ENCODE measurements around the gene INHBA. TPM values are rescaled to one million over a fixed set of nuclear protein-coding genes. Genes with fewer than 3 reads are reported as not detected.
A peak's percentile ranks its signal among the peaks of the same experiment; 100 is the strongest.

Gene INHBA
- total and polyA plus RNA-seq, 7 donors = 0.05 to 0.49 (median 0.15) TPM

GRCh38 chr7:41693150-41693997, 9.5 kb downstream of the INHBA start:
- TF ChIP-seq CTCF (IDR thresholded peaks at IDR 0.05) = peak; percentile 11
- intact Hi-C loops (cut with DNase I) = no loop called here
- Histone ChIP-seq H3K27me3 (ENCODE audit: insufficient read depth in 3 of 3, low read length in 2 of 3) (peaks cover 0 to 32% (median 0%) of the 10 kb centered on the region in 3 donors), H3K4me3 (no peak overlapping the region), H3K4me1 (no peaks in the 10 kb centered on the region), H3K9me3 (no peaks in the 10 kb centered on the region), H3K27ac (no peak overlapping the region), H3K36me3 (ENCODE audit: insufficient read depth in 1 of 2, low read depth in 1 of 2) (no peaks in the 10 kb centered on the region)
- DNase-seq (no peak), ATAC-seq (peak in 3 of 4 donors; percentile 49 to 72 (median 54))
- WGBS, 3 donors = 63 to 71% (median 67%) methylated on average over 10 of the region's 10 CpGs

GRCh38 chr7:41692251-41692650, 10.6 kb downstream of the INHBA start:
- ATAC-seq = no peak
- H3K4me3 ChIP-seq = no peak overlapping the region
- no peaks in the 10 kb centered on the region for H3K4me1 ChIP-seq
- H3K9me3 ChIP-seq = no peaks in the 10 kb centered on the region
- DNase-seq = no peak
- intact Hi-C loops (cut with DNase I) = no loop called here
- no peak overlapping the region for H3K27ac ChIP-seq
- no peaks in the 10 kb centered on the region for H3K36me3 ChIP-seq (ENCODE audit: insufficient read depth in 1 of 2, low read depth in 1 of 2)
- H3K27me3 ChIP-seq (ENCODE audit: insufficient read depth in 3 of 3, low read length in 2 of 3) = peaks cover 0 to 27% (median 0%) of the 10 kb centered on the region in 3 donors
- 58 to 62% (median 58%) methylated on average over 7 of the region's 7 CpGs for WGBS, 3 donors
- TF ChIP-seq CTCF (IDR thresholded peaks at IDR 0.05) = no peak

DNA sequence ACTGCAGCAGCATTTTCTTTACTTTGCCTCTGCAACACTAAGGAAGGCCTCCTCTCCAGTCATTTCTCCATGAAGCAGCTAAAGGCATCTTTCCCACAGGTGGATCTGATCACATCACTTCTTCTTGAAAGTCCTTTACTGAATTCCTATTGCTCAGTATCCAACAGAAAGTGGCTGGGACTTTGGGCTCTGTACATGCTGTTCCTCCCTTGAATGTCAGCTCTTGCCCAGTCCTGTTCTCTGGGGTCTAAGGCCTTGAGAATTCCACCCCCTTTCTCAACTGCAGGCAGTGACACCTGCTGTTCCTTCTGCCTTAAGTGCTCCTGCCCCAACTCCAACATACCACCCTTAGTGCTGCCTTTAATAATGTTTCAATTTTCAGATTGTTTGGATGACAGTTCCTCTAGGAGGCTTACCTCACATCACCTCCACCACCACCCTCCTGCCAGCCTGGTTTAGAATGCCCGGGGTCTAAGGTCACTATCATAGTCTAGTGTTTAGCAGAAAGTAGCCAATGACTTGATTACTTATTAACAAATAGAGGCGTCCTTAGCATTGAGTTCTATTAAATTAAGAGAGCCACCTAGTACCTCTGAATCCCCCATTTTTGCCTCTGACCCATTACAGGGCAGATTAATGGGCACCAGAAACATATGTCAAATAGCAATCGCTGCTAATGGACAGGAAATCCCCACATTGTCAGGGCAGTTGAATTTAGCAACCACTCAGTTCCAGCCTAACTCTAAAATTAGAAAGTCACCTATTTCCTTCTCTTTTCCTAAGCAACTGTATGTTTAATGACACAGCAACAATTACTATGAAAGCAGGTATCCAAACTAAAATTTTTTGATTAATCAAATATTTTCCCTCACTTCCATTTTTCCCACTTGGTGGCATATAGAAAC, 11.4 kb downstream of the INHBA start:
- intact Hi-C loops (cut with DNase I) = no loop called here
- Histone ChIP-seq H3K36me3 (ENCODE audit: insufficient read depth in 1 of 2, low read depth in 1 of 2) (no peaks in the 10 kb centered on the region), H3K27ac (no peak overlapping the region), H3K4me1 (no peaks in the 10 kb centered on the region), H3K4me3 (no peak overlapping the region), H3K9me3 (no peaks in the 10 kb centered on the region), H3K27me3 (ENCODE audit: insufficient read depth in 3 of 3, low read length in 2 of 3) (peaks cover 0 to 20% (median 0%) of the 10 kb centered on the region in 3 donors)
- no peak for ATAC-seq
- WGBS, 3 donors = 69 to 84% (median 74%) methylated on average over 3 of the region's 3 CpGs
- no peak for DNase-seq
- TF ChIP-seq CTCF (IDR thresholded peaks at IDR 0.05) = no peak

GRCh38 chr7:41689815-41690214, 13.1 kb downstream of the INHBA start:
- DNase-seq = no peak
- no peak for TF ChIP-seq CTCF (IDR thresholded peaks at IDR 0.05)
- Histone ChIP-seq H3K9me3 (no peaks in the 10 kb centered on the region), H3K4me3 (no peak overlapping the region), H3K4me1 (no peaks in the 10 kb centered on the region), H3K36me3 (ENCODE audit: insufficient read depth in 1 of 2, low read depth in 1 of 2) (no peaks in the 10 kb centered on the region), H3K27me3 (ENCODE audit: insufficient read depth in 3 of 3, low read length in 2 of 3) (peaks cover 0 to 6% (median 0%) of the 10 kb centered on the region in 3 donors), H3K27ac (no peak overlapping the region)
- no peak for ATAC-seq
- intact Hi-C loops (cut with DNase I) = no loop called here
- WGBS, 3 donors = 86 to 89% (median 89%) methylated on average over 16 of the region's 16 CpGs

Data from psoas muscle (tissue), 8 donors.